Spleen (tissue), 7 donors: ENCODE results near the gene PSMB2.

ENCODE experiments used
- POLR2A ChIP-seq, 3 donors: fragments of 450-650 bp; IDR thresholded peaks; one replicate each; pipeline ENCODE4 v1.5.1; 2017; ENCODE audit warnings: antibody characterized with exemption in 3 of 3, mild to moderate bottlenecking in 1 of 3
- POLR2AphosphoS5 ChIP-seq, 3 donors: sonication (generic); formaldehyde crosslinking; IDR thresholded peaks; one replicate each; pipeline ENCODE4 v1.5.1; 2017; ENCODE audit warnings: antibody characterized with exemption in 3 of 3
- TF ChIP-seq, protein P1 (sequence below), 11 experiments: fragments of 200-600 bp in 7 of 11; fragments of 450-650 bp in 4 of 11; sonication (generic) in 4 of 11; IDR thresholded peaks in 8 of 11; conservative IDR thresholded peaks in 3 of 11; 1 replicate in 7 of 11; 2 replicates in 4 of 11; pipeline versions ENCODE4 v1.4.0 to v1.8.0; 2016 to 2021; ENCODE audit warnings: antibody characterized with exemption in 11 of 11, inconsistent platforms in 4 of 11, mild to moderate bottlenecking in 1 of 11
- donor health status: DM: no; HTN: no; CAD: no; lungs with moderate emphysema.
- donor health status: DM: no; HTN: no; CAD: no.
- donor health status: DM: no; HTN: no; CAD: no.

DNA sequence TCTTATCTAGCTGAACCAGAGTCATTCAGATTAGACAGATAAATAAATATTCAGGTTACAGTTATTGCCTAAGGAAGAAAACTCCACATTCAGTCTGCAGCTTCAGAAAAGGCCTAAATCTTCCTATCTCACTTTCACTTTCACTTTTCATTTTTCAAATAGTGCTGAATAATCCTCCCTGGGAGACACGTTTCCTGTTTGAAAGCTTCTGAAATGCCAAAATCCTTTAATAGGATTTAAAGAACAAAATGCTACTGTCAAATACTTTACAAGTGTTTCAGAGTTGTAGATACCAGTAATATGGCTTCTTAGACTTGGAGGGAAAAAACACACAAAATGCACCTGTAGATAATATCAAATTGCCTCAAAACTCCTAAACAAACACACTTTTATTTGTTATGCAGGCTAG lies 3.9 kb downstream of the PSMB2 start:
- TF ChIP-seq, protein P1, sequence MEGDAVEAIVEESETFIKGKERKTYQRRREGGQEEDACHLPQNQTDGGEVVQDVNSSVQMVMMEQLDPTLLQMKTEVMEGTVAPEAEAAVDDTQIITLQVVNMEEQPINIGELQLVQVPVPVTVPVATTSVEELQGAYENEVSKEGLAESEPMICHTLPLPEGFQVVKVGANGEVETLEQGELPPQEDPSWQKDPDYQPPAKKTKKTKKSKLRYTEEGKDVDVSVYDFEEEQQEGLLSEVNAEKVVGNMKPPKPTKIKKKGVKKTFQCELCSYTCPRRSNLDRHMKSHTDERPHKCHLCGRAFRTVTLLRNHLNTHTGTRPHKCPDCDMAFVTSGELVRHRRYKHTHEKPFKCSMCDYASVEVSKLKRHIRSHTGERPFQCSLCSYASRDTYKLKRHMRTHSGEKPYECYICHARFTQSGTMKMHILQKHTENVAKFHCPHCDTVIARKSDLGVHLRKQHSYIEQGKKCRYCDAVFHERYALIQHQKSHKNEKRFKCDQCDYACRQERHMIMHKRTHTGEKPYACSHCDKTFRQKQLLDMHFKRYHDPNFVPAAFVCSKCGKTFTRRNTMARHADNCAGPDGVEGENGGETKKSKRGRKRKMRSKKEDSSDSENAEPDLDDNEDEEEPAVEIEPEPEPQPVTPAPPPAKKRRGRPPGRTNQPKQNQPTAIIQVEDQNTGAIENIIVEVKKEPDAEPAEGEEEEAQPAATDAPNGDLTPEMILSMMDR (IDR thresholded peaks at IDR 0.05 in 8 of 11, conservative IDR thresholded peaks at IDR 0.05 in 3 of 11), result no peak
- TF ChIP-seq POLR2A (IDR thresholded peaks at IDR 0.05) (no peak), POLR2AphosphoS5 (IDR thresholded peaks at IDR 0.05) (no peak)
